ENCODE results near the gene THOC5.
"Not testable (repeated sequence)": the region's sequence is repeated elsewhere in the genome, so short reads cannot be mapped to it uniquely, and the experiment has no call there.

THOC5 gene

DNA sequence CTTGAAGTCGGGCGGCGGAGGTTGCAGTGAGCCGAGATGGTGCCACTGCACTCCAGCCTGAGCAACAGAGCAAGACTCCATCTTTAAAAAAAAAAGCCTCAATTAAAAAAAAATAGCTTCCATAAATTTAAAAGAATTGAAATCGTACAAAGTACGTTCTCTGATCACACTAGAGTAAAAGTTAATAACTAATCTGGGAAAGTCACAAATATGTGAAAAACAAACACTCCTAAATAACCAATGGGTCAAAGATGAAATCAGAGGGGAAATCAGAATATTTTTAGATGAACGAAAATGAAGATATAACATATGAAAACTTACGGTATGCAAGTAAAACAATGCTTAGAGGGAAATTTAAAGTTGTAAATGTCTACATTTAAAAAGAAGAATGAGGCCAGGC is 53.7 kb downstream of the THOC5 start:
- Histone ChIP-seq H2BK15ac (ENCODE audit: low read depth, poor library complexity, severe bottlenecking) (no peak overlapping the region), H3K14ac (ENCODE audit: low read length in 2 of 2) (no peak overlapping the region), H3K18ac (ENCODE audit: low read depth in 1 of 2, low read length in 2 of 2) (no peak overlapping the region), H4K91ac (ENCODE audit: low read length) (no peak overlapping the region), H4K8ac (ENCODE audit: low read length) (no peak overlapping the region), H2BK5ac (ENCODE audit: low read depth, low read length, poor library complexity, severe bottlenecking) (no peak overlapping the region), H3K27me3 (ENCODE audit: control insufficient read depth in 1 of 2, insufficient read depth in 1 of 2, low read length in 2 of 2) (no peaks in the 10 kb centered on the region), H2BK120ac (ENCODE audit: low read depth, low read length) (no peak overlapping the region), H3K27ac (ENCODE audit: low read length, poor library complexity, severe bottlenecking) (no peak overlapping the region), H3K9me3 (ENCODE audit: control insufficient read depth, low read length) (peaks cover 3% of the 10 kb centered on the region), H3K36me3 (ENCODE audit: control insufficient read depth in 1 of 2, insufficient read depth in 2 of 2, low read depth in 1 of 2, low read length in 2 of 2) (peaks cover 9 to 31% of the 10 kb centered on the region in 2 experiments), H2BK12ac (ENCODE audit: low read length in 2 of 2) (no peak overlapping the region), H3K9ac (ENCODE audit: low read length) (no peak overlapping the region), H3K4me3 (ENCODE audit: insufficient read depth in 1 of 2, low read depth in 1 of 2, low read length in 2 of 2) (no peak overlapping the region), H3K4me1 (ENCODE audit: control insufficient read depth, insufficient read depth, low read depth, low read length) (peaks cover 4% of the 10 kb centered on the region), H2AK5ac (ENCODE audit: low read length, severe bottlenecking) (no peak overlapping the region), H3K4ac (ENCODE audit: low read depth in 1 of 2, low read length in 2 of 2) (no peak overlapping the region), H2AFZ (ENCODE audit: low read depth, low read length) (no peak overlapping the region), H3K4me2 (ENCODE audit: low read length, poor library complexity, severe bottlenecking) (no peak overlapping the region), H3K23ac (ENCODE audit: low read length in 2 of 2) (no peak overlapping the region), H3K79me1 (replicated peaks; ENCODE audit: low read length, poor library complexity, severe bottlenecking) (peaks cover 2% of the 10 kb centered on the region)
- no peak for DNase-seq
- WGBS = over 99% methylated on average over 6 of the region's 8 CpGs

DNA sequence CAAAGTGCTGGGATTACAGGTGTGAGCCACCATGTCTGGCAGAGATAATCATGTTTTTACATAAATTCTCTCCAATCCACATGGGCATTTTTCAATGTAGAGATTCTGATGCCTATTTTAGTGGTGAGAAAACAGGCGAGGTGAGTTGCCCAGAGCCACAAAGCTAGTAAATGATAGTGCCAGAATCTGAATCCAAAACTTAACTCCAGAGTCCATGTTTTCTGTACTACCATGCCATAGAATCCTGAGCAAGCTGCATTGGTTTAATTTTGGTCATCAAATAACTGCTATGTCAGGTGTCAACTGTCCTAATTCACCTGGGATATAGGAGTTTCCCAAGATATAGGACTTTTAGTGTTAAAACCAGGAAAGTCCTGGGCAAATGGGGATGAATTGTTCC is 59.9 kb downstream of the THOC5 start:
- H3K9me3 ChIP-seq (ENCODE audit: control insufficient read depth, low read length) = peaks cover 9% of the 10 kb centered on the region
- WGBS = 86% methylated on average over 1 of the region's 1 CpG
- H3K27ac ChIP-seq (ENCODE audit: low read length, poor library complexity, severe bottlenecking) = no peak overlapping the region
- H3K4ac ChIP-seq (ENCODE audit: low read depth in 1 of 2, low read length in 2 of 2) = no peak overlapping the region
- H3K18ac ChIP-seq (ENCODE audit: low read depth in 1 of 2, low read length in 2 of 2) = no peak overlapping the region
- no peak overlapping the region for H2BK120ac ChIP-seq (ENCODE audit: low read depth, low read length)
- H2BK15ac ChIP-seq (ENCODE audit: low read depth, poor library complexity, severe bottlenecking) = no peak overlapping the region
- H4K8ac ChIP-seq (ENCODE audit: low read length) = no peak overlapping the region
- peaks cover 0 to 6% of the 10 kb centered on the region in 2 experiments for H3K27me3 ChIP-seq (ENCODE audit: control insufficient read depth in 1 of 2, insufficient read depth in 1 of 2, low read length in 2 of 2)
- H2BK12ac ChIP-seq (ENCODE audit: low read length in 2 of 2) = no peak overlapping the region
- H3K23ac ChIP-seq (ENCODE audit: low read length in 2 of 2) = no peak overlapping the region
- H3K4me3 ChIP-seq (ENCODE audit: insufficient read depth in 1 of 2, low read depth in 1 of 2, low read length in 2 of 2) = no peak overlapping the region
- H2AK5ac ChIP-seq (ENCODE audit: low read length, severe bottlenecking) = no peak overlapping the region
- H3K36me3 ChIP-seq (ENCODE audit: control insufficient read depth in 1 of 2, insufficient read depth in 2 of 2, low read depth in 1 of 2, low read length in 2 of 2) = peaks cover 3 to 18% of the 10 kb centered on the region in 2 experiments
- no peak for DNase-seq
- no peak overlapping the region for H3K9ac ChIP-seq (ENCODE audit: low read length)
- no peaks in the 10 kb centered on the region for H3K79me1 ChIP-seq (replicated peaks; ENCODE audit: low read length, poor library complexity, severe bottlenecking)
- no peaks in the 10 kb centered on the region for H3K4me1 ChIP-seq (ENCODE audit: control insufficient read depth, insufficient read depth, low read depth, low read length)
- no peak overlapping the region for H2BK5ac ChIP-seq (ENCODE audit: low read depth, low read length, poor library complexity, severe bottlenecking)
- H3K4me2 ChIP-seq (ENCODE audit: low read length, poor library complexity, severe bottlenecking) = no peak overlapping the region
- no peak overlapping the region for H3K14ac ChIP-seq (ENCODE audit: low read length in 2 of 2)
- H4K91ac ChIP-seq (ENCODE audit: low read length) = no peak overlapping the region
- H2AFZ ChIP-seq (ENCODE audit: low read depth, low read length) = no peak overlapping the region

DNA sequence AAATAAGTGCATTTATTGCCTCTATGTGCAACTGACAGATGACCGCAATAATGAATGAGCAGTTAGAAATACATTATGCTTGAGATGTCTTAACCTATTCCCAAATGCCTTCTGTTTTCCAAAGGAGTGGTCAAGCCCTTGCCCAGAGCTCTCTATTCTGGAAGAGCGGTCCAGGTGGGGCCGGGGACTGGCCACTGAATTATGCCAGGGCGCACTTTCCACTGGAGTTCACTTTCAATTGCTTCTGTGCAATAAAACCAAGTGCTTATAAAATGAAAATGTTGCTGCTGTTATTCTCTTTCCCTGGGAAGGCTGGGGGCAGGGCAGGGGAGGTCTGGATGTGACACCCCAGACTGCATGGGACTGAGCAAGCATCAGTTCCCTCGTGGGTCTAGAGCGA is 62.5 kb downstream of the THOC5 start:
- Histone ChIP-seq H3K23ac (ENCODE audit: low read length in 2 of 2) (no peak overlapping the region), H3K27me3 (ENCODE audit: control insufficient read depth in 1 of 2, insufficient read depth in 1 of 2, low read length in 2 of 2) (peaks cover 0 to 6% of the 10 kb centered on the region in 2 experiments), H3K18ac (ENCODE audit: low read depth in 1 of 2, low read length in 2 of 2) (no peak overlapping the region), H3K4me2 (ENCODE audit: low read length, poor library complexity, severe bottlenecking) (no peak overlapping the region), H3K4ac (ENCODE audit: low read depth in 1 of 2, low read length in 2 of 2) (no peak overlapping the region), H3K9me3 (ENCODE audit: control insufficient read depth, low read length) (peaks cover 9% of the 10 kb centered on the region), H3K36me3 (ENCODE audit: control insufficient read depth in 1 of 2, insufficient read depth in 2 of 2, low read depth in 1 of 2, low read length in 2 of 2) (peaks cover 0 to 9% of the 10 kb centered on the region in 2 experiments), H2BK12ac (ENCODE audit: low read length in 2 of 2) (no peak overlapping the region), H2AK5ac (ENCODE audit: low read length, severe bottlenecking) (no peak overlapping the region), H3K27ac (ENCODE audit: low read length, poor library complexity, severe bottlenecking) (no peak overlapping the region), H3K4me3 (ENCODE audit: insufficient read depth in 1 of 2, low read depth in 1 of 2, low read length in 2 of 2) (peak overlapping the region in 1 of 2 experiments; percentile 43), H2AFZ (ENCODE audit: low read depth, low read length) (no peak overlapping the region), H3K79me1 (replicated peaks; ENCODE audit: low read length, poor library complexity, severe bottlenecking) (no peaks in the 10 kb centered on the region), H3K4me1 (ENCODE audit: control insufficient read depth, insufficient read depth, low read depth, low read length) (no peaks in the 10 kb centered on the region), H4K8ac (ENCODE audit: low read length) (no peak overlapping the region), H3K9ac (ENCODE audit: low read length) (no peak overlapping the region), H2BK5ac (ENCODE audit: low read depth, low read length, poor library complexity, severe bottlenecking) (no peak overlapping the region), H2BK15ac (ENCODE audit: low read depth, poor library complexity, severe bottlenecking) (no peak overlapping the region), H2BK120ac (ENCODE audit: low read depth, low read length) (no peak overlapping the region), H3K14ac (ENCODE audit: low read length in 2 of 2) (no peak overlapping the region), H4K91ac (ENCODE audit: low read length) (no peak overlapping the region)
- DNase-seq = no peak
- 92% methylated on average over 6 of the region's 6 CpGs for WGBS

DNA sequence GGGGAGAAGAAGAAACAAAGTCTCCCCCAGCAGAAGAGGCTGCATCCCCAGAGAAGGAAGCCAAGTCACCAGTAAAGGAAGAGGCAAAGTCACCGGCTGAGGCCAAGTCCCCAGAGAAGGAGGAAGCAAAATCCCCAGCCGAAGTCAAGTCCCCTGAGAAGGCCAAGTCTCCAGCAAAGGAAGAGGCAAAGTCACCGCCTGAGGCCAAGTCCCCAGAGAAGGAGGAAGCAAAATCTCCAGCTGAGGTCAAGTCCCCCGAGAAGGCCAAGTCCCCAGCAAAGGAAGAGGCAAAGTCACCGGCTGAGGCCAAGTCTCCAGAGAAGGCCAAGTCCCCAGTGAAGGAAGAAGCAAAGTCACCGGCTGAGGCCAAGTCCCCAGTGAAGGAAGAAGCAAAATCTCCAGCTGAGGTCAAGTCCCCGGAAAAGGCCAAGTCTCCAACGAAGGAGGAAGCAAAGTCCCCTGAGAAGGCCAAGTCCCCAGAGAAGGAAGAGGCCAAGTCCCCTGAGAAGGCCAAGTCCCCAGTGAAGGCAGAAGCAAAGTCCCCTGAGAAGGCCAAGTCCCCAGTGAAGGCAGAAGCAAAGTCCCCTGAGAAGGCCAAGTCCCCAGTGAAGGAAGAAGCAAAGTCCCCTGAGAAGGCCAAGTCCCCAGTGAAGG is 64.3 kb downstream of the THOC5 start:
- 84% methylated on average over 8 of the region's 8 CpGs for WGBS
- H2AK5ac ChIP-seq (ENCODE audit: low read length, severe bottlenecking); H3K9ac ChIP-seq (ENCODE audit: low read length); H3K9me3 ChIP-seq (ENCODE audit: control insufficient read depth, low read length); H3K14ac ChIP-seq (ENCODE audit: low read length in 2 of 2); H3K27me3 ChIP-seq (ENCODE audit: control insufficient read depth in 1 of 2, insufficient read depth in 1 of 2, low read length in 2 of 2); DNase-seq; H3K4me1 ChIP-seq (ENCODE audit: control insufficient read depth, insufficient read depth, low read depth, low read length); H4K8ac ChIP-seq (ENCODE audit: low read length); H3K36me3 ChIP-seq (ENCODE audit: control insufficient read depth in 1 of 2, insufficient read depth in 2 of 2, low read depth in 1 of 2, low read length in 2 of 2); H3K4me2 ChIP-seq (ENCODE audit: low read length, poor library complexity, severe bottlenecking); H3K4ac ChIP-seq (ENCODE audit: low read depth in 1 of 2, low read length in 2 of 2); H3K18ac ChIP-seq (ENCODE audit: low read depth in 1 of 2, low read length in 2 of 2); H2BK12ac ChIP-seq (ENCODE audit: low read length in 2 of 2); H2BK120ac ChIP-seq (ENCODE audit: low read depth, low read length); H3K4me3 ChIP-seq (ENCODE audit: insufficient read depth in 1 of 2, low read depth in 1 of 2, low read length in 2 of 2); H2BK15ac ChIP-seq (ENCODE audit: low read depth, poor library complexity, severe bottlenecking); H3K79me1 ChIP-seq (replicated peaks; ENCODE audit: low read length, poor library complexity, severe bottlenecking); H4K91ac ChIP-seq (ENCODE audit: low read length); H2AFZ ChIP-seq (ENCODE audit: low read depth, low read length); H3K23ac ChIP-seq (ENCODE audit: low read length in 2 of 2); H3K27ac ChIP-seq (ENCODE audit: low read length, poor library complexity, severe bottlenecking); H2BK5ac ChIP-seq (ENCODE audit: low read depth, low read length, poor library complexity, severe bottlenecking): not testable (repeated sequence)
